Loucy (cell line): Measurements from ENCODE around the gene ADI1.

ENCODE experiments used
- CTCF ChIP-seq: fragments of 200-600 bp; sonication (generic); conservative IDR thresholded peaks from 2 replicates; pipeline ENCODE4 v1.5.1; 2014; ENCODE audit warnings: mild to moderate bottlenecking, antibody characterized with exemption, low read length
- EZH2phosphoT487 ChIP-seq: fragments of 200-600 bp; IDR thresholded peaks from 2 replicates; pipeline ENCODE4 v1.6.1; 2018; ENCODE audit warnings: antibody characterized with exemption, mild to moderate bottlenecking, moderate library complexity, borderline replicate concordance

GRCh38 chr2:3545788-3546478, 26.6 kb upstream of the ADI1 start:
- TF ChIP-seq EZH2phosphoT487: no peak
- TF ChIP-seq CTCF: no peak
